Suprapubic skin (tissue), 4 donors: ENCODE measurements around the gene LILRA5.

Source experiments
- CTCF ChIP-seq, 2 donors: fragments of 200-600 bp in 1 of 2; fragments of 450-650 bp in 1 of 2; sonication (generic) in 1 of 2; IDR thresholded peaks; one replicate each; pipeline ENCODE4 v1.5.1; 2016 to 2019; ENCODE audit warnings: antibody characterized with exemption in 2 of 2, mild to moderate bottlenecking in 1 of 2, moderate library complexity in 1 of 2
- EP300 ChIP-seq: sonication (generic); formaldehyde crosslinking; IDR thresholded peaks from one replicate; pipeline ENCODE4 v1.6.1; 2017; ENCODE audit warnings: antibody characterized with exemption
- POLR2A ChIP-seq, 2 donors: fragments of 450-650 bp; IDR thresholded peaks; one replicate each; pipeline ENCODE4 v1.6.1; 2017; ENCODE audit warnings: antibody characterized with exemption in 2 of 2, mild to moderate bottlenecking in 2 of 2, moderate library complexity in 2 of 2
- POLR2AphosphoS5 ChIP-seq, 3 donors: sonication (generic); formaldehyde crosslinking; IDR thresholded peaks; one replicate each; pipeline ENCODE4 v1.6.1; 2017; ENCODE audit warnings: antibody characterized with exemption in 3 of 3

DNA sequence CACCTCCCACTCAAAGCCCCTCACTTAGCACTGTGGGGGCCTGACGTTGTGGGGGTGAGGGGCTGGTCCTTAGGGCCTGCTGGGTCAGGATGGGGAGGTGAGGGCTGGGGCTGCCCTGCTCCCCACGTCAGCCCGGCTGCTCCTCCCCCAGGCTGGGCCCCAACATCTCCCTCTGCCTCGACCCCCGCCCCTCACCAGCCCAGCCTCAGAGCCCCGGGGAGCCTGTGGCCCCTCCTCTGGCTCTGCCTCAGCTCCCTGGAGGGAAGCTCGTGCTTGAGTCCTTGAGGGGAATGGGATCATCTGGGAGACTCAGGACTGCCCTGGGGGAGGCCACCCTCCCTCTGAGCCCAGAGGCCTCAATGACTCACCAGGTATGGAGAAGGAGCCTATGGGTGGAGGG is 19.2 kb upstream of the LILRA5 start:
- no peak for TF ChIP-seq CTCF (IDR thresholded peaks at IDR 0.05)
- TF ChIP-seq POLR2AphosphoS5 (IDR thresholded peaks at IDR 0.05) = no peak
- TF ChIP-seq POLR2A (IDR thresholded peaks at IDR 0.05) = no peak
- TF ChIP-seq EP300 = no peak
